A549 treated with dexamethasone at 1 μM for 4 hours (cell line): ENCODE measurements around the gene SHANK2. TPM values are rescaled to one million over a fixed set of nuclear protein-coding genes. Genes with fewer than 3 reads are reported as not detected.

Experiments used
- total RNA-seq: library from RNA; stranded (reverse); fragments of 200-300 nt; extraction: Qiagen RNA extraction; gene quantifications from 5 replicates; pipeline ENCODE4 v1.2.3, GENCODE V29; 2022

The SHANK2 gene
- 7.0 to 12.1 TPM (median 8.8 TPM) in 5 replicates for total RNA-seq

DNA sequence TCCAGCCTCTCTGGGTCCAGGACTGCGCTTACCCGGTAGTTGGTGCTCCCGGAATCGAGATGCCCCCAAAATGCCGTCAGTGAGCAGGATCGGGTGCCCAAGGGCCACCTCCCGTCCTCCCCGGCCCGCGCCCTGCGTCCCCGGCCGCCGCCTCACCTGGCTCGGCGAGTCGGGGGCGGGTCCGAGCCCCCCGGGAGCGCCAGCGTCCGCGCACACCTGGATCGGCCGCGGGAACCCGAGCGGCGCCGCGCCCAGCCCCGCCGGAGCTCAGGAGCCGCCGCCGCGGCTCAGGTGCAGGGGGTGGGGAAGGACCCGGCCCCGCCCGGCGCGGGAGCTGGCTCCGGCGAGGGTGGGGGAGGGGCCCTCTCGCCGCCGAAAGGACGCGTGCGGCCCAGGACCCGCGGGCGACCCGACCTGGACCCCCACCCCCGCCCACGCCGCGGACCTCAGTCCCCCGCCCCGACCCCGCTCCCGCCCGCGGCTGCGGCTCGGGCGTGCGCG is at the start of gene SHANK2:
Gene SHANK2, minus strand, starts transcription at position 309 of the 501 bp plus-strand sequence. CDS start 105,251 bp downstream, outside the sequence.

Other genes starting within 250 kb of the SHANK2 start
- gene DHCR7, start 195.8 kb upstream of the SHANK2 start, total RNA-seq = 38.2 to 57.8 TPM (median 53.2 TPM) in 5 replicates
- 36.0 to 47.8 TPM (median 44.9 TPM) in 5 replicates for gene NADSYN1, start 200.6 kb upstream of the SHANK2 start, total RNA-seq